HL-60 (cell line): ENCODE results near the gene NXF3.
"Not testable (repeated sequence)": the region's sequence is repeated elsewhere in the genome, so short reads cannot be mapped to it uniquely, and the experiment has no call there.

ENCODE experiments used
- DNase-seq, 2 experiments: peaks; one replicate each; pipeline ENCODE4 v3.0.0-alpha.2; 2010 to 2020; ENCODE audit warnings: low read depth in 1 of 2, low spot score in 1 of 2
- H3K27ac ChIP-seq: fragments of 250-450 bp; sonication (Bioruptor Pico); replicated peaks from 2 replicates; pipeline ENCODE4 v1.5.1; 2020; ENCODE audit warnings: mild to moderate bottlenecking, moderate library complexity
- H3K27me3 ChIP-seq: fragments of 250-450 bp; sonication (Bioruptor Pico); 2 replicates; pipeline ENCODE4 v1.5.1; 2021; ENCODE audit warnings: mild to moderate bottlenecking, moderate library complexity; ENCODE audit not compliant: insufficient read depth, poor library complexity, severe bottlenecking
- H3K4me3 ChIP-seq: replicated peaks from 2 replicates; pipeline ENCODE4 v1.5.1; 2011; ENCODE audit warnings: mild to moderate bottlenecking, control low read depth, low read length; ENCODE audit not compliant: insufficient read depth
- GABPA ChIP-seq: IDR thresholded peaks from 2 replicates; pipeline ENCODE4 v1.6.1; 2012; ENCODE audit warnings: low read depth
- POLR2AphosphoS5 ChIP-seq: IDR thresholded peaks from 2 replicates; pipeline ENCODE4 v1.6.1; 2012; ENCODE audit warnings: low read depth
- SPI1 ChIP-seq: IDR thresholded peaks from 2 replicates; pipeline ENCODE4 v1.6.1; 2012; ENCODE audit warnings: low read depth, mild to moderate bottlenecking, borderline replicate concordance
- TF ChIP-seq, protein P1 (sequence below): IDR thresholded peaks from 2 replicates; pipeline ENCODE4 v1.6.1; 2012; ENCODE audit warnings: low read depth; ENCODE audit not compliant: insufficient replicate concordance
- TF ChIP-seq, protein P2 (sequence below): IDR thresholded peaks from one replicate; pipeline ENCODE4 v1.5.1; 2011; ENCODE audit warnings: low read length, control low read depth, inconsistent platforms; ENCODE audit not compliant: insufficient read depth

The NXF3 gene

DNA sequence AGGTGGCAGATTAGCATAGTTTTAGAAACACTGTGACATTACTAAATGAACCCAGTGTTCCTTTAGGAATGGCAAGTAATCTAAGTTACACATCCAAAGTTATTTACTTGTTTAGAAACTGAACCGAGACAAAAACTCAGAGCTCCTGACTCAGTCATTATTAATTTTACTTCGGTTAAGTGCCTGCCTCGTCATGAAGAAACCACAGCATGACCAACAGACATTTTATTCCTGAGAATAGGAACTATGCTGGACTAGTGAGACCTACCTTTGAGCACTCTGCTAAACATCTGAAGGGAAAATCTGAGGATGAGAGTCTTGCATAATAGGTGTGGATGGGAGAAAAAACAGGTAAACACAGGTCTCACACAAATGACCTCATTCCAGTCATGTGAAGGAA is 31.5 kb downstream of the NXF3 start:
- H3K27me3 ChIP-seq = no peaks in the 10 kb centered on the region
- TF ChIP-seq POLR2AphosphoS5 = no peak
- TF ChIP-seq, protein P1, sequence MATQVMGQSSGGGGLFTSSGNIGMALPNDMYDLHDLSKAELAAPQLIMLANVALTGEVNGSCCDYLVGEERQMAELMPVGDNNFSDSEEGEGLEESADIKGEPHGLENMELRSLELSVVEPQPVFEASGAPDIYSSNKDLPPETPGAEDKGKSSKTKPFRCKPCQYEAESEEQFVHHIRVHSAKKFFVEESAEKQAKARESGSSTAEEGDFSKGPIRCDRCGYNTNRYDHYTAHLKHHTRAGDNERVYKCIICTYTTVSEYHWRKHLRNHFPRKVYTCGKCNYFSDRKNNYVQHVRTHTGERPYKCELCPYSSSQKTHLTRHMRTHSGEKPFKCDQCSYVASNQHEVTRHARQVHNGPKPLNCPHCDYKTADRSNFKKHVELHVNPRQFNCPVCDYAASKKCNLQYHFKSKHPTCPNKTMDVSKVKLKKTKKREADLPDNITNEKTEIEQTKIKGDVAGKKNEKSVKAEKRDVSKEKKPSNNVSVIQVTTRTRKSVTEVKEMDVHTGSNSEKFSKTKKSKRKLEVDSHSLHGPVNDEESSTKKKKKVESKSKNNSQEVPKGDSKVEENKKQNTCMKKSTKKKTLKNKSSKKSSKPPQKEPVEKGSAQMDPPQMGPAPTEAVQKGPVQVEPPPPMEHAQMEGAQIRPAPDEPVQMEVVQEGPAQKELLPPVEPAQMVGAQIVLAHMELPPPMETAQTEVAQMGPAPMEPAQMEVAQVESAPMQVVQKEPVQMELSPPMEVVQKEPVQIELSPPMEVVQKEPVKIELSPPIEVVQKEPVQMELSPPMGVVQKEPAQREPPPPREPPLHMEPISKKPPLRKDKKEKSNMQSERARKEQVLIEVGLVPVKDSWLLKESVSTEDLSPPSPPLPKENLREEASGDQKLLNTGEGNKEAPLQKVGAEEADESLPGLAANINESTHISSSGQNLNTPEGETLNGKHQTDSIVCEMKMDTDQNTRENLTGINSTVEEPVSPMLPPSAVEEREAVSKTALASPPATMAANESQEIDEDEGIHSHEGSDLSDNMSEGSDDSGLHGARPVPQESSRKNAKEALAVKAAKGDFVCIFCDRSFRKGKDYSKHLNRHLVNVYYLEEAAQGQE = no peak
- TF ChIP-seq, protein P2, sequence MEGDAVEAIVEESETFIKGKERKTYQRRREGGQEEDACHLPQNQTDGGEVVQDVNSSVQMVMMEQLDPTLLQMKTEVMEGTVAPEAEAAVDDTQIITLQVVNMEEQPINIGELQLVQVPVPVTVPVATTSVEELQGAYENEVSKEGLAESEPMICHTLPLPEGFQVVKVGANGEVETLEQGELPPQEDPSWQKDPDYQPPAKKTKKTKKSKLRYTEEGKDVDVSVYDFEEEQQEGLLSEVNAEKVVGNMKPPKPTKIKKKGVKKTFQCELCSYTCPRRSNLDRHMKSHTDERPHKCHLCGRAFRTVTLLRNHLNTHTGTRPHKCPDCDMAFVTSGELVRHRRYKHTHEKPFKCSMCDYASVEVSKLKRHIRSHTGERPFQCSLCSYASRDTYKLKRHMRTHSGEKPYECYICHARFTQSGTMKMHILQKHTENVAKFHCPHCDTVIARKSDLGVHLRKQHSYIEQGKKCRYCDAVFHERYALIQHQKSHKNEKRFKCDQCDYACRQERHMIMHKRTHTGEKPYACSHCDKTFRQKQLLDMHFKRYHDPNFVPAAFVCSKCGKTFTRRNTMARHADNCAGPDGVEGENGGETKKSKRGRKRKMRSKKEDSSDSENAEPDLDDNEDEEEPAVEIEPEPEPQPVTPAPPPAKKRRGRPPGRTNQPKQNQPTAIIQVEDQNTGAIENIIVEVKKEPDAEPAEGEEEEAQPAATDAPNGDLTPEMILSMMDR = no peak
- no peak for TF ChIP-seq SPI1
- TF ChIP-seq GABPA = no peak
- no peak overlapping the region for H3K4me3 ChIP-seq
- no peak overlapping the region for H3K27ac ChIP-seq
- DNase-seq = no peak

DNA sequence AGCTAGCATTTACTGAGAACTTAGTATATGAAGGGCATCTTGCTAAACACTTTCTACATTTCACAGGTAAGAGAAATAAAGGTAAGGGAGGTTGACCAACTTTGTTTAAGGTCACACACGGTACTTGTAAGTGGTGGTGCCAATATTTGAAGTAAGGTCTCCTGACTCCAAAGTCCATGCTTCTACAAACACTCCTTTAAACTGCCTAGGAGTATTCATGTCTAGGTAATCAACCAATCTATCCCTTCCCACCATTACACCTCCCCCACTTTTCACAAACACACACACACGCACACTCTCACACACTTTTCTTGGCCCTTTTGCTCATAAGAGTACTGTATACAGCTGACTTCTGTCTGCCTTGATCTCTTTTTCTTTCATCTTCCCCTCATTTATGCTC is 36.0 kb downstream of the NXF3 start:
- no peak overlapping the region for H3K27ac ChIP-seq
- no peak for DNase-seq
- no peak overlapping the region for H3K4me3 ChIP-seq
- no peaks in the 10 kb centered on the region for H3K27me3 ChIP-seq
- no peak for TF ChIP-seq POLR2AphosphoS5
- TF ChIP-seq, protein P2 = no peak
- no peak for TF ChIP-seq GABPA

DNA sequence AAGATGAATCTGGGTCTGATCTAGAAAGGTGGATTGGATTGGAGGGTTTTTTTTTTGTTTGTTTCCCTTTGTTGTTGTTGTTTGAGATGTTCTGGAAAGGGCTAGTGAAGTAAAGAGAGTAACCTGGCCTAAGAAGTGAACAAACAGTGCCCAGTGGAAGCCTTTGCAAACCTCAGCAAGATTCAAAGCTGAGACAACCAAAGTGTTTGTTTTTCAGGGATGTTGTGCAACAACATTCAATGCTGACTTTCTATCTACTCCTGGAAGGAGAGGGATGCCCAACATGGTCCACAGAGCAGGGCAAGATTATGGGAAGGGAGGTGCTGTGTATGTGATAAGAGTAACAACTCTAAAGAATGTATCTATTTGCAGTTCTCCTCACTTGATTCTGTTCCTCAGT is 40.3 kb downstream of the NXF3 start:
- TF ChIP-seq POLR2AphosphoS5 = no peak
- no peak for TF ChIP-seq SPI1
- H3K4me3 ChIP-seq = no peak overlapping the region
- no peak overlapping the region for H3K27ac ChIP-seq
- no peak for DNase-seq
- H3K27me3 ChIP-seq = no peaks in the 10 kb centered on the region

DNA sequence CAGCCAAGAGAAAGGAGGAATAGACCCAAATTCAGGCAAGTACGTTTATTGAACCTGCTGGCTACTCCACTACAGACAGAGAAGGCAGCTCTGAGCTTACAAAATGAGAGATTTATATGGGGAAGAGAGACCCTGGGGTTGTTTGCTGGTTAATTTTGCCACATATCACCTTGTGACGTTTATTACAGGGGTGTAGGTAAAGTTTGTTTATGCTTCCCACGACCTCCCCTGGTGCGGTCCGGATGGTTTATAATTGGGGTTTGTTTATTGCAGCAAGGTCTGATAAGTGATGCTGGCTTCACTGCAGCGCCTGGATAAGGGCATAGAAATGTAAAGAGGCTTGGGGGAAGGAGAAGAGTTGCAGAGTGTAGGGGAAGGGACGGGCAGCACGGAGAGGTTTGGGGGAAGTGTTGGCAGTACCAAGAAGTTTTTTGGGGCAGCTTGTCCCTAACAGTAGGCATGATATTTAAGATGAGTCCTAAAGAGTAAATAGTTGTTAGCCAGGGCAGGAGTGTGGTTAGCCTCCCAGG is 41.6 kb downstream of the NXF3 start:
- Histone ChIP-seq H3K27ac (no peak overlapping the region), H3K27me3 (no peaks in the 10 kb centered on the region), H3K4me3 (no peak overlapping the region)
- no peak for DNase-seq
- TF ChIP-seq, protein P1 = no peak
- TF ChIP-seq POLR2AphosphoS5 (no peak), SPI1 (no peak), GABPA (no peak)
- TF ChIP-seq, protein P2 = no peak

DNA sequence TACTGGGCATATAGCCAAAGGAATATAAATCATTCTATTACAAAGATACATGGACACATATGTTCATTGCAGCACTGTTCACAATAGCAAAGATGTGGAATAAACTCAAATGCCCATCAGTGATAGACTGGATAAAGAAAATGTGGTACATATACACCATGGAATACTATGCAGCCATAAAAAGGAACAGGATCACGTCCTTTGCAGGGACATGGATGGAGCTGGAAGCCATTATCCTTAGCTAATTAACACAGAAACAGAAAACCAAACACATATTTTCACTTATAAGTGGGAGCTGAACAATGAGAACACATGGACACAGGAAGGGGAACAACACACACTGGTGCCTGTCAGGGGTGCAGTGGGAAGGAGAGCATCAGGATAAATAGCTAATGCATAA is 59.6 kb downstream of the NXF3 start:
- not testable (repeated sequence) for H3K4me3 ChIP-seq, H3K27me3 ChIP-seq, DNase-seq, H3K27ac ChIP-seq
